Esophagus muscularis mucosa (tissue), 4 donors: ENCODE results near the gene ANXA1. TPM values are rescaled to one million over a fixed set of nuclear protein-coding genes. Genes with fewer than 3 reads are reported as not detected.
A peak's percentile ranks its signal among the peaks of the same experiment; 100 is the strongest.

Experiments used
- DNase-seq: peaks from one replicate; pipeline ENCODE4 v3.0.0-alpha.2; 2017; ENCODE audit errors: extremely low spot score
- H3K27ac ChIP-seq, 4 donors: fragments of 200-600 bp; sonication (generic); replicated peaks in 1 of 4; 1 replicate in 3 of 4; 2 replicates in 1 of 4; pipeline ENCODE4 v1.5.1; 2016 to 2019; ENCODE audit warnings: mild to moderate bottlenecking in 1 of 4
- H3K27me3 ChIP-seq, 4 donors: fragments of 200-600 bp; sonication (generic); one replicate each; pipeline versions ENCODE4 v1.5.1 to v1.6.0; 2016 to 2019
- H3K36me3 ChIP-seq, 4 donors: fragments of 200-600 bp; sonication (generic); one replicate each; pipeline ENCODE4 v1.5.1; 2016 to 2019
- H3K4me1 ChIP-seq, 4 donors: fragments of 200-600 bp; sonication (generic); one replicate each; pipeline ENCODE4 v1.5.1; 2016 to 2019
- H3K4me3 ChIP-seq, 4 donors: fragments of 200-600 bp; sonication (generic); 1 replicate in 2 of 4; 2 replicates in 2 of 4; pipeline ENCODE4 v1.5.1; 2016 to 2019; ENCODE audit warnings: mild to moderate bottlenecking in 4 of 4, moderate library complexity in 1 of 4
- H3K9me3 ChIP-seq, 4 donors: fragments of 200-600 bp; sonication (generic); 1 replicate in 3 of 4; 2 replicates in 1 of 4; pipeline ENCODE4 v1.5.1; 2016 to 2019
- CTCF ChIP-seq, 3 experiments: fragments of 200-600 bp in 2 of 3; fragments of 450-650 bp in 1 of 3; sonication (generic) in 2 of 3; IDR thresholded peaks; one replicate each; pipeline ENCODE4 v1.5.1; 2017 to 2019; ENCODE audit warnings: antibody characterized with exemption in 3 of 3, mild to moderate bottlenecking in 2 of 3, moderate library complexity in 1 of 3
- EP300 ChIP-seq: sonication (generic); formaldehyde crosslinking; IDR thresholded peaks from one replicate; pipeline ENCODE4 v1.6.1; 2017; ENCODE audit warnings: antibody characterized with exemption
- POLR2A ChIP-seq: fragments of 450-650 bp; IDR thresholded peaks from one replicate; pipeline ENCODE4 v1.6.1; 2017; ENCODE audit warnings: antibody characterized with exemption, moderate library complexity, mild to moderate bottlenecking, low read depth
- POLR2AphosphoS5 ChIP-seq, 2 donors: sonication (generic); formaldehyde crosslinking; IDR thresholded peaks; one replicate each; pipeline ENCODE4 v1.6.1; 2017; ENCODE audit warnings: antibody characterized with exemption in 2 of 2
- WGBS: methylation state at CpG from one replicate; pipeline ENCODE4 v1.1.5; 2018; 5-methylcytosine and 5-hydroxymethylcytosine counted together
- intact Hi-C: fragments of 100-400 bp; cut with DNase I; formaldehyde crosslinking; loops from one replicate; pipeline ENCODE4 v1.15.1; 2023
- total RNA-seq, 4 donors: library from RNA; depleted of rRNA; stranded (reverse); fragments of >200 nt; gene quantifications; one replicate each; pipeline versions ENCODE4 v1.1.0 to v1.2.1, GENCODE V29; 2016

Gene ANXA1
- total RNA-seq, 4 donors from 2014 or later = 226 to 262 (median 231) TPM

- H3K36me3 ChIP-seq = no peaks in the 10 kb centered on the region
- TF ChIP-seq POLR2A (no peak), CTCF (IDR thresholded peaks at IDR 0.05) (no peak), EP300 (no peak), POLR2AphosphoS5 (IDR thresholded peaks at IDR 0.05) (no peak)
- no peak overlapping the region for H3K27ac ChIP-seq
- no peaks in the 10 kb centered on the region for H3K4me1 ChIP-seq
- intact Hi-C loops = no loop called here
- no peaks in the 10 kb centered on the region for H3K9me3 ChIP-seq
- H3K27me3 ChIP-seq = no peaks in the 10 kb centered on the region
- H3K4me3 ChIP-seq = no peak overlapping the region
- WGBS = 54% methylated on average over 2 of the region's 2 CpGs
- no peak for DNase-seq
Measured at GRCh38 chr9:73199448-73199847, 47.8 kb downstream of the ANXA1 start.

GRCh38 chr9:73199886-73200285 lies 48.2 kb downstream of the ANXA1 start:
- H3K9me3 ChIP-seq = no peaks in the 10 kb centered on the region
- no peaks in the 10 kb centered on the region for H3K36me3 ChIP-seq
- no peaks in the 10 kb centered on the region for H3K27me3 ChIP-seq
- WGBS = 78% methylated on average over 10 of the region's 10 CpGs
- no peak for DNase-seq
- intact Hi-C loops = no loop called here
- no peak overlapping the region for H3K4me3 ChIP-seq
- TF ChIP-seq CTCF (IDR thresholded peaks at IDR 0.05) (no peak), POLR2AphosphoS5 (IDR thresholded peaks at IDR 0.05) (no peak)
- no peaks in the 10 kb centered on the region for H3K4me1 ChIP-seq
- H3K27ac ChIP-seq = no peak overlapping the region

DNA sequence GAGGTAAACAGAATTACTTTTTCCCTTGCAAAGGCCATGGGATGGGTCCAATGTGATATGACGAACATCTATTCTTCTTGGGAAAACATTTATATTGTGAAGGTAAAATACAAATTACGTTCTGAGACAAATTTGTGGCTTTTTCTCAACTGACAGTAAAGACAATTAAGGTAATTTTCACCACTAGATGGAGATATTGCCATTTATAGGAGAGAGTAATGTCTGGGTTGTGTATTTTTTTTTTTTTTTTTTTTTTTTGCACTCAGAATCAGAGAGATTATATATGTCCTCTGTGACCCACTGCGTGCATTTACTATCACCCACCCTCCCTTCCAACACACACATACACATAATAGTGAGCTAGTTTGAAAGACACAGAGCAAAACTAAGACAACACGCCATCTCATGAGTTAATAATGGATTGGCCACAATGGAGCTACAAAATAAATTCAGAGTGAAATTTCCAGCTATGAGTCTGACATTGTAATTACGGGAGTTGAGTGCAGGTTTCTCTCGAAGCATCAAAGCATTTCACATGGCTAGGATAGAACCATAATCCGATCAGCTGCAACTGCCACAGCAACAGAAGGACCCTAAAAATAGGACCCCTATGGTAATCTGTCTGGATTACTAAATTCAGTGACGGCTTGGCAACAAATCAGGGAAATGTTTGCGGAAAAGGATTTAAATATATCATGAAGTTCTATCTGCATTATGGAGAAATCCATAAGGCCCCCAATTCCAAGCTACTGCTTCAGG lies 49.2 kb downstream of the ANXA1 start:
- Histone ChIP-seq H3K27me3 (no peaks in the 10 kb centered on the region), H3K4me3 (no peak overlapping the region), H3K4me1 (no peaks in the 10 kb centered on the region), H3K36me3 (no peaks in the 10 kb centered on the region), H3K9me3 (no peaks in the 10 kb centered on the region), H3K27ac (no peak overlapping the region)
- TF ChIP-seq CTCF (IDR thresholded peaks at IDR 0.05) (peak; percentile 29 to 45 (median 34)), POLR2A (no peak)
- DNase-seq = no peak
- WGBS = 39% methylated on average over 9 of the region's 9 CpGs
- intact Hi-C loops = no loop called here

DNA sequence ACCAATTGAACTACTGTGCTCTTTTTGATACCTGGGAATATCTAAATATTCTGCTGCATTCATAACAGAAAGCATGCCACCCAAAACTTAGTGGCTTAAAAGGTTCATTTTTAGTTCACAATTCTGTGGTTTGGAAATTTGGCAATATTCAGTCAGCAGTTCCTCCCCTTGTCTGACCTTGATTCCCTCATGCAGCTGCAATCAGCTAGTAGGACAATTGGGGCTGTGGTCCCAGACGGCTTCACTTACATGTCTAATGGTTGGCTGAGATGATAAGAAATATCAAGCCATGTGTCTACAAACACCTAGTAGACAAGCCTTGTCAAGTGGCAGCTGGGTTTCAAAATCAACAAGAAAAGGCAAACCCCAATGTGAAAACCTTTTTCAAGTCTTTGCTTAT lies 51.3 kb downstream of the ANXA1 start:
- no peak overlapping the region for H3K27ac ChIP-seq
- intact Hi-C loops = no loop called here
- H3K4me3 ChIP-seq = no peak overlapping the region
- TF ChIP-seq POLR2A (no peak), POLR2AphosphoS5 (IDR thresholded peaks at IDR 0.05) (no peak), EP300 (no peak), CTCF (IDR thresholded peaks at IDR 0.05) (no peak)
- no peaks in the 10 kb centered on the region for H3K36me3 ChIP-seq
- no peaks in the 10 kb centered on the region for H3K9me3 ChIP-seq
- no peak for DNase-seq
- H3K27me3 ChIP-seq = no peaks in the 10 kb centered on the region
- 0% methylated on average over 1 of the region's 1 CpG for WGBS
- no peaks in the 10 kb centered on the region for H3K4me1 ChIP-seq

GRCh38 chr9:73204936-73205335 lies 53.3 kb downstream of the ANXA1 start:
- intact Hi-C loops = no loop called here
- no peak for DNase-seq
- WGBS = 64% methylated on average over 4 of the region's 4 CpGs

More at GRCh38 chr9:73204936-73205335, 53.3 kb downstream of the ANXA1 start:
- Histone ChIP-seq H3K4me3 (no peak overlapping the region), H3K27ac (no peak overlapping the region), H3K27me3 (no peaks in the 10 kb centered on the region), H3K9me3 (no peaks in the 10 kb centered on the region), H3K4me1 (no peaks in the 10 kb centered on the region), H3K36me3 (no peaks in the 10 kb centered on the region)
- TF ChIP-seq POLR2A = no peak
- TF ChIP-seq POLR2AphosphoS5 (IDR thresholded peaks at IDR 0.05) = no peak
- no peak for TF ChIP-seq EP300
- no peak for TF ChIP-seq CTCF (IDR thresholded peaks at IDR 0.05)
